ENCODE results near the gene MIS12. TPM values are rescaled to one million over a fixed set of nuclear protein-coding genes. Genes with fewer than 3 reads are reported as not detected.

The MIS12 gene
- total RNA-seq, 2 donors from 2014 or later, result 6.6 to 11.4 TPM

DNA sequence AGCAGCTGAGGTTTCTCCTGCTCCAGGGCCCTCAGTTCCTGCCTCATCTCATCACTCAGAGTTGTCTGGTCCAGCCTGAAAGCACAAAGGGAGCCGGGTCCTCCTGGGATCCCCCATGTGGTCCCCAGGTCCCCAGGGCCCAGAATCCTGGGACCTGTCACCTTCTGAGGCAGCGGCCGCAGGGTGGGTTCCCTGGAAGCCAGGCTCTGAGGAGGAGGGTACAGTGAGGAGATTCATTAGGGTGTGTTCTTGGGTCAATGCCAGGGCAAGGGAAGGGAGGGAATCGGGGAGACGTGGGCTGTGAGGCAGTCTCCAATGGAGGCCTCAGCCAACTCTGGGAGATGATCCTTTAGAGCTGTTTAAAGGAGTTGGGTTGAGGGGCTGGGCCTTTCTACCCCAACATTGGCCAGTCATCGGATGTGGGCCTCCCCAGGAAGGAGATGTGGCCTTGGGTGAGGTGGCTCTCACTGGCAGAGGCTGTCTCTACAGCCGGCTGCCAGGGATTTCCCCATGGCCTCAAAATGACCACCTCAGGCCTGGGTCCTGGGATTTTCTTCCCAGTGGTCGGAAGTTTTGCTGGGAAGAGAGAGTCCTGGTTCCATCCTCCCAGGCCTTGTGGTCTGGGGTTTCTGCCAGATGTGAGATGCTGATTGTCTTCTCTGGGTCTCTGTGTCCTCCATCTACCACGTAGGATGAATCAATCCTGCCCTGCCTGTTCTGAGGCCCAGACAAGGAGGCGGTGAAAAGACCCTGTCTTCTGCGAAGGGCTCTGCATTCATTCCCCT lies 50.7 kb downstream of the MIS12 start:
- no peaks in the 10 kb centered on the region for H3K9me3 ChIP-seq
- H3K4me3 ChIP-seq, result no peak overlapping the region
- H3K4me1 ChIP-seq, result no peaks in the 10 kb centered on the region
- H3K27ac ChIP-seq, result no peak overlapping the region
- H3K36me3 ChIP-seq, result peaks cover 14% of the 10 kb centered on the region
- no peak for DNase-seq (ENCODE audit: low spot score)
- TF ChIP-seq, protein P1, sequence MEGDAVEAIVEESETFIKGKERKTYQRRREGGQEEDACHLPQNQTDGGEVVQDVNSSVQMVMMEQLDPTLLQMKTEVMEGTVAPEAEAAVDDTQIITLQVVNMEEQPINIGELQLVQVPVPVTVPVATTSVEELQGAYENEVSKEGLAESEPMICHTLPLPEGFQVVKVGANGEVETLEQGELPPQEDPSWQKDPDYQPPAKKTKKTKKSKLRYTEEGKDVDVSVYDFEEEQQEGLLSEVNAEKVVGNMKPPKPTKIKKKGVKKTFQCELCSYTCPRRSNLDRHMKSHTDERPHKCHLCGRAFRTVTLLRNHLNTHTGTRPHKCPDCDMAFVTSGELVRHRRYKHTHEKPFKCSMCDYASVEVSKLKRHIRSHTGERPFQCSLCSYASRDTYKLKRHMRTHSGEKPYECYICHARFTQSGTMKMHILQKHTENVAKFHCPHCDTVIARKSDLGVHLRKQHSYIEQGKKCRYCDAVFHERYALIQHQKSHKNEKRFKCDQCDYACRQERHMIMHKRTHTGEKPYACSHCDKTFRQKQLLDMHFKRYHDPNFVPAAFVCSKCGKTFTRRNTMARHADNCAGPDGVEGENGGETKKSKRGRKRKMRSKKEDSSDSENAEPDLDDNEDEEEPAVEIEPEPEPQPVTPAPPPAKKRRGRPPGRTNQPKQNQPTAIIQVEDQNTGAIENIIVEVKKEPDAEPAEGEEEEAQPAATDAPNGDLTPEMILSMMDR (IDR thresholded peaks at IDR 0.05), result no peak
- H3K27me3 ChIP-seq, result no peaks in the 10 kb centered on the region

DNA sequence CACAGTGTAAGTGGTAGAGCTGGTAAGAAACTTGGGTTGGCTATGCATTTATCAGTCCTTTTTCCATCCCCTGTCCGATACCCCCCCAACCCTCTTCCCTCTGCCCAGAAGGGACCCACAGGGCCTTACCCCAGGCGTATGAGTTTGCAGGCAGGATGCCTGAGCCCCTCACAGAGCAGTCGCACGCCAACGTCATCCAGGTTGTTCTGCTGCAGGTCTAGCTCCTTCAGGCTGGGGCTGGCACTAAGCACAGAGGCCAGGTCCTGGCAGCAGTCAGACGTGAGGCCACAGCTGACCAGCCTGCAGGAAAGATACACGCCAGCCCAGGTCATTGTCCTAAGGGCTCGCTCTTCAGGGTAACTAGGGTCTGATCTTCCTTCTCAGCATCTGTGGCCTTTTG lies 52.9 kb downstream of the MIS12 start:
- H3K27ac ChIP-seq, result no peak overlapping the region
- peaks cover 14% of the 10 kb centered on the region for H3K36me3 ChIP-seq
- H3K4me3 ChIP-seq, result no peak overlapping the region
- H3K9me3 ChIP-seq, result no peaks in the 10 kb centered on the region
- TF ChIP-seq, protein P1 (IDR thresholded peaks at IDR 0.05), result no peak
- no peaks in the 10 kb centered on the region for H3K4me1 ChIP-seq
- no peak for DNase-seq (ENCODE audit: low spot score)
- no peaks in the 10 kb centered on the region for H3K27me3 ChIP-seq

DNA sequence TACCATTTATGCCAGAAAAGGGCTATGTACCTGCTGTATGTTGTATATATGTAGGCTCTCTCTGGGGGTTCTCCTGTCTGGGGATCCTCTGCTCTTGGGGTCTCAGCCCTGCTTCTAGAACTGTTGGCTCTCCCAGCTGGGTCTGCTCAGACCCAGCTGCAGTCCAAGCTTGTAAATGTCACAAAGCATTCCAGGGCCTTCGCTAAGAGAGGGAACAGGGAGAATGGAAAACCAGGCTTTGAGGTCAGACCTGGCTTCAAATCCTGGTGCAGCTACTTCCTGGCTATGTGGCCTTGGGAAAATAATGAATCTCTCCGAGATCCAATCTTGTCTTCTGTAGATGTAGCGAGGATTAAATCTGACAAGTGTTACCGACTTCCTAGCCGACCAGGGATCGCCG lies 54.0 kb downstream of the MIS12 start:
- H3K36me3 ChIP-seq, result peaks cover 14% of the 10 kb centered on the region
- H3K27ac ChIP-seq, result no peak overlapping the region
- TF ChIP-seq, protein P1 (IDR thresholded peaks at IDR 0.05), result no peak
- H3K4me3 ChIP-seq, result no peak overlapping the region
- no peak for DNase-seq (ENCODE audit: low spot score)
- H3K4me1 ChIP-seq, result no peaks in the 10 kb centered on the region
- H3K9me3 ChIP-seq, result no peaks in the 10 kb centered on the region
- no peaks in the 10 kb centered on the region for H3K27me3 ChIP-seq

Other genes starting within 250 kb of the MIS12 start
- 10 to 100 TPM; 29.6 to 34.1 TPM for gene RABEP1, start 204.3 kb upstream of the MIS12 start, total RNA-seq
- 10 to 100 TPM; 21.7 to 48.2 TPM for gene NUP88, start 66.9 kb upstream of the MIS12 start, total RNA-seq
- 10 to 100 TPM; 31.4 to 40.7 TPM for gene RPAIN, start 66.4 kb upstream of the MIS12 start, total RNA-seq
- gene C1QBP, start 47.4 kb upstream of the MIS12 start, total RNA-seq, result 100 to 1,000 TPM in 1 of 2 donors, 10 to 100 TPM in 1; 82.8 to 126 TPM
- gene DHX33, start 17.6 kb upstream of the MIS12 start, total RNA-seq, result 1 to 10 TPM; 5.6 to 5.8 TPM
- 10 to 100 TPM; 10.9 to 20.8 TPM for gene DERL2, start 388 bp upstream of the MIS12 start, total RNA-seq
- 10 to 100 TPM; 11.4 to 16.5 TPM for gene NLRP1, start 97.9 kb downstream of the MIS12 start, total RNA-seq

All from right atrium auricular region (tissue), 2 donors.